ENCODE results near the gene PTDSS2. TPM values are rescaled to one million over a fixed set of nuclear protein-coding genes. Genes with fewer than 3 reads are reported as not detected.

The PTDSS2 gene
- total and polyA plus RNA-seq, 2 of the 13 experiments (the other 11 are each of a cell fraction or from before 2014, with no cell fraction given): 21.7 to 26.4 TPM

DNA sequence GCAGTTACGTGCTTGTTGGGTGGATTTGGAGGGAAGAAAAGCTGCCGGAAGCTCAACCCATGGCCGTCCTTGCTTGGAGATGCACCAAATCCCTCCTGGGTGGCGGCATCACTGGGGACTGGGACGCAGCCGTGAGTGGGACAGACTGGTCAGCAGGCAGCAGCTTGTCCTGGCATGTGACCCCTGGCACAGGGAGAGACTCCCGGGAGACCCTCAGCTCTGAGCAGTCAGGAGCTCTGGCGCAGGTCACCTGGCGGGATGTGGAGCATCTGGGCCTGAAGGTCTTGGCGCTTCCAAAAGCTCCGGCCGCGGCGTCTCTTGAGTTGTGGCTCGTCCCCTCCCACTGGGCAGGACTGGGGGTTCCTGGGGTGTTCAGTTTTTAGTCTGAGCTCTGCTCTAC, 26.3 kb downstream of the PTDSS2 start:
- Histone ChIP-seq H3K79me2 (ENCODE audit: insufficient read depth, low read length) (peaks cover 13% of the 10 kb centered on the region), H2AFZ (ENCODE audit: low read length) (no peak overlapping the region), H3K36me3 (replicated peaks in 1 of 2; ENCODE audit: control insufficient read depth in 1 of 2, insufficient read depth in 2 of 2, low read length in 2 of 2) (peaks cover 1 to 8% of the 10 kb centered on the region in 2 experiments; a peak in 3 of 5 replicates), H3K9me3 (ENCODE audit: low read length) (no peaks in the 10 kb centered on the region), H3K27ac (ENCODE audit: extremely low read length, insufficient read depth, low read length) (no peak overlapping the region), H4K20me1 (ENCODE audit: insufficient read depth, low read length) (no peaks in the 10 kb centered on the region), H3K4me3 (replicated peaks in 1 of 3; ENCODE audit: insufficient read depth in 1 of 3, low read depth in 2 of 3, low read length in 3 of 3) (no peak overlapping the region), H3K4me1 (ENCODE audit: insufficient read depth, low read length) (no peaks in the 10 kb centered on the region), H3K4me2 (ENCODE audit: low read depth, low read length) (no peak overlapping the region), H3K9ac (ENCODE audit: insufficient read depth, low read depth, low read length) (no peak overlapping the region), H3K27me3 (ENCODE audit: control insufficient read depth in 1 of 2, insufficient read depth in 2 of 2, low read length in 2 of 2) (no peaks in the 10 kb centered on the region)
- intact Hi-C loops (cut with micrococcal nuclease; ENCODE audit: unreplicated experiment) (no loop called here), in situ Hi-C loops (cut with HindIII; ENCODE audit: extremely low pct_ligation_motif_present, low pct_unique_long_range_greater_than_20kb) (no loop called here)
- TF ChIP-seq ISL2 (CRISPR knock-in tag; IDR thresholded peaks at IDR 0.05): no peak
- TF ChIP-seq, protein P1, sequence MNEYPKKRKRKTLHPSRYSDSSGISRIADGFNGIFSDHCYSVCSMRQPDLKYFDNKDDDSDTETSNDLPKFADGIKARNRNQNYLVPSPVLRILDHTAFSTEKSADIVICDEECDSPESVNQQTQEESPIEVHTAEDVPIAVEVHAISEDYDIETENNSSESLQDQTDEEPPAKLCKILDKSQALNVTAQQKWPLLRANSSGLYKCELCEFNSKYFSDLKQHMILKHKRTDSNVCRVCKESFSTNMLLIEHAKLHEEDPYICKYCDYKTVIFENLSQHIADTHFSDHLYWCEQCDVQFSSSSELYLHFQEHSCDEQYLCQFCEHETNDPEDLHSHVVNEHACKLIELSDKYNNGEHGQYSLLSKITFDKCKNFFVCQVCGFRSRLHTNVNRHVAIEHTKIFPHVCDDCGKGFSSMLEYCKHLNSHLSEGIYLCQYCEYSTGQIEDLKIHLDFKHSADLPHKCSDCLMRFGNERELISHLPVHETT (CRISPR knock-in tag; conservative IDR thresholded peaks at IDR 0.05): no peak
- TF ChIP-seq NR1H2 (CRISPR knock-in tag; IDR thresholded peaks at IDR 0.05; ENCODE audit: borderline replicate concordance, low read depth): no peak
- no peak for TF ChIP-seq ZNF660 (CRISPR knock-in tag; IDR thresholded peaks at IDR 0.05; ENCODE audit: borderline replicate concordance, low read depth)
- no peak for TF ChIP-seq EED (CRISPR knock-in tag; IDR thresholded peaks at IDR 0.05)
- TF ChIP-seq EZH2 (conservative IDR thresholded peaks at IDR 0.05; ENCODE audit: low read depth, low read length): no peak
- DNase-seq (ENCODE audit: low spot score): no peak
- 98% methylated on average over 6 of the region's 15 CpGs for WGBS (ENCODE audit: low lambda C conversion rate)
- ChIA-PET POLR2A (no interaction called here), CTCF (ENCODE audit: low intra/inter-chr PET ratio, low total read pairs) (no interaction called here)
- FAIRE-seq: no peak
- BruUV-seq (replicated peaks): no TSS peak
- ATAC-seq: no peak

GRCh38 chr11:477052-477715, 27.1 kb downstream of the PTDSS2 start:
- intact Hi-C loops (cut with micrococcal nuclease; ENCODE audit: unreplicated experiment) (no loop called here), in situ Hi-C loops (cut with HindIII; ENCODE audit: extremely low pct_ligation_motif_present, low pct_unique_long_range_greater_than_20kb) (no loop called here)
- 98% methylated on average over 14 of the region's 16 CpGs for WGBS (ENCODE audit: low lambda C conversion rate)
- no peaks in the 10 kb centered on the region for H3K9me3 ChIP-seq (ENCODE audit: low read length)
- H3K27ac ChIP-seq (ENCODE audit: extremely low read length, insufficient read depth, low read length): no peak overlapping the region
- no peak overlapping the region for H3K9ac ChIP-seq (ENCODE audit: insufficient read depth, low read depth, low read length)
- no peak overlapping the region for H3K4me2 ChIP-seq (ENCODE audit: low read depth, low read length)
- no peaks in the 10 kb centered on the region for H4K20me1 ChIP-seq (ENCODE audit: insufficient read depth, low read length)
- DNase-seq (ENCODE audit: low spot score) (no peak), FAIRE-seq (no peak), ATAC-seq (no peak)
- BruUV-seq (replicated peaks): no TSS peak
- H3K4me1 ChIP-seq (ENCODE audit: insufficient read depth, low read length): no peaks in the 10 kb centered on the region
- no peaks in the 10 kb centered on the region for H3K27me3 ChIP-seq (ENCODE audit: control insufficient read depth in 1 of 2, insufficient read depth in 2 of 2, low read length in 2 of 2)
- ChIA-PET POLR2A (no interaction called here), CTCF (ENCODE audit: low intra/inter-chr PET ratio, low total read pairs) (no interaction called here)
- H3K79me2 ChIP-seq (ENCODE audit: insufficient read depth, low read length): peaks cover 13% of the 10 kb centered on the region
- peaks cover 1 to 8% of the 10 kb centered on the region in 2 experiments; a peak in 3 of 5 replicates for H3K36me3 ChIP-seq (replicated peaks in 1 of 2; ENCODE audit: control insufficient read depth in 1 of 2, insufficient read depth in 2 of 2, low read length in 2 of 2)
- H3K4me3 ChIP-seq (replicated peaks in 1 of 3; ENCODE audit: insufficient read depth in 1 of 3, low read depth in 2 of 3, low read length in 3 of 3): no peak overlapping the region
- no peak overlapping the region for H2AFZ ChIP-seq (ENCODE audit: low read length)
- no peak for TF ChIP-seq ZNF543 (CRISPR knock-in tag; IDR thresholded peaks at IDR 0.05)
- TF ChIP-seq CENPX (CRISPR knock-in tag; IDR thresholded peaks at IDR 0.05): no peak
- TF ChIP-seq NFRKB (IDR thresholded peaks at IDR 0.05): no peak
- no peak for TF ChIP-seq STAT5B (CRISPR knock-in tag; IDR thresholded peaks at IDR 0.05)
- TF ChIP-seq ATF3 (CRISPR knock-in tag; IDR thresholded peaks at IDR 0.05): no peak
- TF ChIP-seq HNRNPLL (IDR thresholded peaks at IDR 0.05; ENCODE audit: low read depth, low read length, poor library complexity, severe bottlenecking): no peak
- TF ChIP-seq KMT2B (CRISPR knock-in tag; IDR thresholded peaks at IDR 0.05): no peak
- no peak for TF ChIP-seq TFAP4 (IDR thresholded peaks at IDR 0.05; ENCODE audit: borderline replicate concordance, low read depth)
